Measurements from ENCODE around the gene INSYN2A.

GRCh38 chr10:127198721-127199120 lies 2.3 kb upstream of the INSYN2A start:
- TF ChIP-seq CTCF (IDR thresholded peaks at IDR 0.05; ENCODE audit: insufficient read depth, low read length) (no peak), POLR2AphosphoS5 (IDR thresholded peaks at IDR 0.05; ENCODE audit: low read depth) (no peak), GABPA (IDR thresholded peaks at IDR 0.05; ENCODE audit: low read depth) (no peak), SPI1 (IDR thresholded peaks at IDR 0.05; ENCODE audit: borderline replicate concordance, low read depth) (no peak)
